ENCODE data around the gene SALL1. TPM values are rescaled to one million over a fixed set of nuclear protein-coding genes. Genes with fewer than 3 reads are reported as not detected.

Gene SALL1
- total and polyA plus RNA-seq, 2 of the 8 experiments (the other 6 are each of a cell fraction or from before 2014, with no cell fraction given) = 33.7 to 56.8 TPM

DNA sequence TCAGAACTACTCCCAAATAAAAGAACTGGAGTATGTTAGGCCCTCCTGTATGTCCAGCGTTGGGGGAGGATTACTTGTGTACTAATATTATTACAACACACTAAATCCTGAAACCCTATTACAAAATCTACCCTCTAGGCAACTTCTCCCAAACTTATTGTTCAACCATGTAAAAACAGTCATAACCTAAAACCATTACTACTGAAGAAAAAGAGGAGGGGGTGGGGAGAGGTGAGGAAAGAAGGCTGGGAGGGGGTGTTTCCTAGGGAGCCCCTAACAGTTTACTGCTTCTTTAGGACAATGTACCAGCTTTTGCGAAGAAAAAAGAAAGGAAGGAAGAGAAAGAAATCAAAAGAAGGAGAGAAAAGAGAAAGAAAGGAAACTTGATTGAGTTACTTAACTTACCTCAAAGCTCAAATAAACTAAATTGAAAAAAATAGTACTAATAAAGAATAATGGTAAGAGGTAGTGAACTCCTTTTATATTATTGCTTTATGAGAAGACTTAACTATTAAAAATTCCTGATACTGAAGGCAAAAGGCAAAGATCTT lies 2.3 kb downstream of the SALL1 start (continued):
- TF ChIP-seq CTCF (IDR thresholded peaks at IDR 0.05; ENCODE audit: control extremely low read depth in 1 of 3, insufficient read depth in 1 of 3, low read depth in 1 of 3, low read length in 3 of 3) = no peak

Data from H1 (cell line).